Mucosa of stomach (tissue), 1 donor: Measurements from ENCODE around the gene RYR2.

ENCODE experiments used
- H3K27me3 ChIP-seq: one replicate; pipeline ENCODE4 v1.7.0; 2013; ENCODE audit warnings: mild to moderate bottlenecking, low read length; ENCODE audit not compliant: control insufficient read depth, insufficient read depth
- H3K36me3 ChIP-seq: one replicate; pipeline ENCODE4 v1.7.0; 2013; ENCODE audit warnings: low read length; ENCODE audit not compliant: control insufficient read depth, insufficient read depth
- H3K4me1 ChIP-seq: one replicate; pipeline ENCODE4 v1.7.0; 2013; ENCODE audit warnings: mild to moderate bottlenecking, low read length; ENCODE audit not compliant: control insufficient read depth, insufficient read depth
- H3K4me3 ChIP-seq: one replicate; pipeline ENCODE4 v1.7.0; 2013; ENCODE audit warnings: low read length
- H3K9ac ChIP-seq: one replicate; pipeline ENCODE4 v1.7.0; 2013; ENCODE audit warnings: mild to moderate bottlenecking, low read length, moderate library complexity
- H3K9me3 ChIP-seq: one replicate; pipeline ENCODE4 v1.7.0; 2013; ENCODE audit warnings: mild to moderate bottlenecking, low read length, moderate library complexity; ENCODE audit not compliant: control insufficient read depth
- donor health status: Pancreatic carcinoma.

RYR2 gene

DNA sequence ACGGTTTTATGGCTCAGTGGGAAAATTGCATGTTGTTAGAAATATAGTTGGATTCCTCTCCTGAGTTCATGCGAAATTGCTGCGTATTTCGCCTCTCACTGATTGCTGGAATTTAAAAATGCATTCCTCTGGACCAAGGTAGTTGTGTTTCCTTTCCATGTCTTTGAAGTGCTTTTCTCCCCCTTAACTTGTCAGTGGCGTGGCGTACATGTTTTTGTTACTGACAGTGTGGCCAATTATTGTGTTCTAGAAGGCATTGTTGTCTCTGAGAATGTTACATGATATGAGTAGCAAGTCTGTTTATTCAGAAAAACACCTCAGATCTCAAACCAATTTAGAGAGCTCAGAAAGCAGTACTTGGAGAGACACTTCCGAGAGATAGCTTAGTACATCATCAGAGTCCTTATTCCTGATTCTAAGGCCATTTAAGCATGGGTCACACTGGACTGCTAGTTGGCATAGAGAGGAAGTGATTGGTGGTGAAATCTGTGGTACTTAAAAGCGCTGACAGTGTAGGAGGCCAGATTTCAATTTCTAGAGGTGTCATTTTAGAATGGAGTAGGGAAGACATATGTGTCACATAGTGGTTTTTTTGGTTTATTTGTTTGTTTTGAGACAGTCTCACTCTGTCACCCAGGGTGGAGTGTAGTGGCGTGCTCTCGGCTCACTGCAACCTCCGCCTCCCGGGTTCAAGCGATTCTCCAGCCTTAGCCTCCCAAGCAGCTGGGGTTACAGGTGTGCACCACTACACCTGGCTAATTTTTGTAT lies 184.4 kb downstream of the RYR2 start:
- Histone ChIP-seq H3K4me1 (no peaks in the 10 kb centered on the region), H3K36me3 (no peaks in the 10 kb centered on the region), H3K9me3 (no peaks in the 10 kb centered on the region), H3K27me3 (no peaks in the 10 kb centered on the region), H3K4me3 (no peak overlapping the region), H3K9ac (no peak overlapping the region)

DNA sequence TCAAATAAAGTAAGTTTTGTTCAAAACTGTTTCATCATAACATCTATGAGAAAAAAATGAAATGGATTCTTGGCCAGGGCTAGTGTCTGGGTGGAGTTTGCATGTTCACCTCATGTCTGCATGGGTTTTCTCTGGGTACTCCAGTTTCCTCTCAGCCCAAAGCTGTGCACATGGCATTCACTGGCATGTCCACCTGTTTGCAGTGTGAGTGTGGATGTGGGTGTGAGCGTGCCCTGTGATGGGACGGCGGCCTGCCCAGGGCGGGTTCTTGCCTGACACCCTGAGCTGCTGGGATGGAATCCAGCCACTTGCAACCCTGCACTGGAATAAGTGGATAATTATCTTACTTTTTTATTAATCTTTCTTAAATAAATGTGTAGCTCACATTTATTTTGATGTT lies 185.5 kb downstream of the RYR2 start:
- no peak overlapping the region for H3K9ac ChIP-seq
- H3K27me3 ChIP-seq, result no peaks in the 10 kb centered on the region
- no peaks in the 10 kb centered on the region for H3K36me3 ChIP-seq
- no peaks in the 10 kb centered on the region for H3K4me1 ChIP-seq
- H3K9me3 ChIP-seq, result no peaks in the 10 kb centered on the region
- no peak overlapping the region for H3K4me3 ChIP-seq

DNA sequence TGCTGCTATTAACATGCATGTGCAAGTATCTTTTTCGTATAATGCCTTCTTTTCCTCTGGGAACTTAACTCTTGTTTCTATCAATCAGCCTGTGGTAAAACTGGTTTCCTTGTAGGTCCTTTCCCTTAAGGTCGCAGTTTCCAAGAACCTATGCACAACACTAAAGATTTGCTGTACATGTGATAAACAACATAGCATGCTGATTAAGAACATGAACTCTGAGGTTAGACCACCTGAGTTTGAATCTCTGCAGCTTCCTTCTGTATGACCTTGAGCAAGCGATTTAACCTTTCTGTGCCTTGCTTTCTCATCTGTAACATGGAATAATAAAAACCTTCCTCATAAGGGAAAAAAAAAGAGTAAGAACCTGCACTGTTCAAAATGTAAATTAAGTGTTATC lies 186.4 kb downstream of the RYR2 start:
- no peaks in the 10 kb centered on the region for H3K27me3 ChIP-seq
- no peak overlapping the region for H3K9ac ChIP-seq
- no peaks in the 10 kb centered on the region for H3K4me1 ChIP-seq
- H3K9me3 ChIP-seq, result no peaks in the 10 kb centered on the region
- H3K4me3 ChIP-seq, result no peak overlapping the region
- no peaks in the 10 kb centered on the region for H3K36me3 ChIP-seq

DNA sequence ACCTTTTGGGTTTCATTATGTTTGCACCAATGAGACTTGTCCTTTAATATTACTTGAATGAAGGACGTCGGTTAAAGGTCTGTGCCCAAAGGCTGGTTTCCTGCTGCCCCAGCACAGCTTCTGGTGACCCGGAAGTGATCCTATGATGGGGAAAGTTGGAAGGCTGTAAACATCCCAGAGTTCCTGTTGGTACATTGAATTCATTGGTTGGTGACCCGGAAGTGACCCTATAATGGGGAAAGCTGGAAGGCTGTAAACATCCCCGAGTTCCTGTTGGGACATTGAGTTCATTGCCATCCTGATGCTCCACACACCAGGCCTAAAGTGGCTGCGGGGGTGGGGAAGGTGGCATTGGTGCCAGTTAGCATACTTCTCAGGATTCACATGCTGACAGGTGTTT lies 187.3 kb downstream of the RYR2 start:
- Histone ChIP-seq H3K27me3 (no peaks in the 10 kb centered on the region), H3K36me3 (no peaks in the 10 kb centered on the region), H3K4me1 (no peaks in the 10 kb centered on the region)

DNA sequence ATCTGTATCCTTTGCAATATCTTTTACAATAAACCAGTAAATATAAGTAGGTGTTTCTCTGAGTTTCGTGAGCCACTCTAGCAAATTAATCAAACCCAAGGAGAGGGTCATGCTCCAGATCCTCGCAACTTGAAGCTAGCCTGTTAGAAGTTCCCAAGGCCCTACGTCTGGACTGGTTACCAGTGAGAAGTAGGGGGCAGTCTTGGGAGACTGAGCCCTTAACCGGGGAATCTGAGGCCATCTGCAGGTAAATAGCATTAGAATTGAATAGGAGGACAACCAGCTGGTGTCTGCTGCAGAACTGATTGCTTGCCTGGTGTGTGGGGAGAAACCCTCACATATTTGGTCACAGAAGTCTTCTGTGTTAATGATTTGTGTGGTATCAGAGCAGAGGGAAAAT lies 190.5 kb downstream of the RYR2 start:
- Histone ChIP-seq H3K9me3 (no peaks in the 10 kb centered on the region), H3K4me1 (no peaks in the 10 kb centered on the region), H3K9ac (no peak overlapping the region), H3K27me3 (no peaks in the 10 kb centered on the region), H3K36me3 (no peaks in the 10 kb centered on the region), H3K4me3 (no peak overlapping the region)

More for the DNA sequence above, 187.3 kb downstream of the RYR2 start:
- Histone ChIP-seq H3K9ac (no peak overlapping the region), H3K9me3 (no peaks in the 10 kb centered on the region), H3K4me3 (no peak overlapping the region)

DNA sequence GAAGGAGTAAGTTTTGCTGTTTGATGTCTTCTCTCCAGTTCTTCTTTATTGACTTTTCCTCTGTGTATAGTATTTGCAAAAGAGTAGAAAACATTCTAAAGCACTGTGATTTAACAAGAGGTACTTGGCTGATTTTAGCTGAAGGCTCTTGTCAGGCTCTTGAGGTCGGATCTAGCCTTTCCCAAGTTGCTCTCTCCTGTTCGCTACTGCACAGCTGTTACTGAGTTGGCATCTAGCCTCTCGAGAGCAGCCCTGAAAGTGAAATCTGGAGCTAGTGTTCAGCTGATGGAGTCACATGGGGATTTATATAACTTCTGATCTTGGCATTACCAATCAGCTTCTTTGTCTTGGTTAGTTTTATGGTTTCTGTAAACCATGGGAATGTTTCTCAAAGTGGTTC lies 193.1 kb downstream of the RYR2 start:
- H3K9me3 ChIP-seq, result no peaks in the 10 kb centered on the region
- no peaks in the 10 kb centered on the region for H3K4me1 ChIP-seq
- no peak overlapping the region for H3K4me3 ChIP-seq
- no peaks in the 10 kb centered on the region for H3K36me3 ChIP-seq
- H3K9ac ChIP-seq, result no peak overlapping the region
- no peaks in the 10 kb centered on the region for H3K27me3 ChIP-seq

DNA sequence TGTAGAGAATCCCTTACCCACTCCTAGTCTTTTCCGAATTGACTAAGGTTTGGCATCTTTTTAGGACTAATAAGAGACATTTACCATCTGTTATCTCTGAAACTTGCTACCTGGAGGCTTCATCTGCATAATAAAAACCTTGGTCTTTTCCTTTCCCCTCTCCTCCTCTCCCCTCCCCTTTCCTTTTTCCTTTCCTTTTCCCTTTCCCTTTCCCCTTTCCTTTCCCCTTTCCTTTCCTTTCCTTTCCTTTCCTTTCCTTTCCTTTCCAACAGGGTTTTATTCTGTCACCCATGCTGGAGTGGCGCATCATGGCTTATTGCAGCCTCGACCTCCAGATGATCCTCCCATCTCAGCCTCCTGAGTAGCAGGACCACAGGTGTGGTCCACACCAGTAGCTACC lies 195.7 kb downstream of the RYR2 start:
- no peak overlapping the region for H3K9ac ChIP-seq
- H3K9me3 ChIP-seq, result no peaks in the 10 kb centered on the region
- H3K4me3 ChIP-seq, result no peak overlapping the region
- no peaks in the 10 kb centered on the region for H3K27me3 ChIP-seq
- H3K36me3 ChIP-seq, result no peaks in the 10 kb centered on the region
- H3K4me1 ChIP-seq, result no peaks in the 10 kb centered on the region

DNA sequence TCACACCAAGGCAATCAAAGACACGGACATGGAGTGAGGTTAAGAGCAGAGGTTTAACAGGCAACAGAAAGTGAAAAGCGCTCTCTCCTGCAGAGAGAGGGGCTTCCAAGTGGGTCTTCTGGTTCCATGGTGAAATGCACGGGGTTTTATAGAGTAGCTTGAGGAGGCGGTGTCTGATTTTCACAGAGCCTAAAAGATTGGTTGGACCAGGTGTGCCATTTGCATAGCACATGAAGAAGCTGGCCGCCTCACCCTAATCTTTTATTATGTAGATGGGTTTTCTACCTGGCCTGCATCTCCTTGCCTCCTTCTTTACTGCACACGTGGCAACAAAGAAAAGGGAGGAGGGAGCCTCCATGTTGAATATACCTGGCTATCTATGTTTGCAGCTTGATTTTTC lies 197.3 kb downstream of the RYR2 start:
- no peaks in the 10 kb centered on the region for H3K4me1 ChIP-seq
- H3K9me3 ChIP-seq, result no peaks in the 10 kb centered on the region
- H3K27me3 ChIP-seq, result no peaks in the 10 kb centered on the region
- H3K36me3 ChIP-seq, result no peaks in the 10 kb centered on the region
- H3K4me3 ChIP-seq, result no peak overlapping the region
- no peak overlapping the region for H3K9ac ChIP-seq

DNA sequence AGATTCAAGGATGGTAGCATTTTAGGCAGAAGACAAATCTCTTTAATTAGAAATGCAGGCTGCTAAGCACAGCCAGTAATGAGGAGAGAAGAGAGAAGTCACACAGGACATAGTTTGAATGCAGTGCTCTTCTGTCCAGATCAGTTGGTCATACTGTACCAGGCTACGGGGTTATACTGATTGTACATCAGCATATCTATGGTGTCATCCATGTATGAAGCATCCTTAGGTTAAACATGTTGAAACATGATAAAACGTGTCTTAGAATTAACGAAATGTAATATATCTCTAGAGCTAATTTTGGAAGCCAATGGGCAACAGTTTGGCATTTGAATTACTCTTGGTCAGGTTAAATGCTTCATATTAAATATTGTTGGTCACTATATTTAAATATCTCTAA lies 199.1 kb downstream of the RYR2 start:
- H3K9me3 ChIP-seq, result no peaks in the 10 kb centered on the region
- H3K36me3 ChIP-seq, result no peaks in the 10 kb centered on the region
- H3K27me3 ChIP-seq, result no peaks in the 10 kb centered on the region
- no peaks in the 10 kb centered on the region for H3K4me1 ChIP-seq
- H3K9ac ChIP-seq, result no peak overlapping the region
- H3K4me3 ChIP-seq, result no peak overlapping the region

DNA sequence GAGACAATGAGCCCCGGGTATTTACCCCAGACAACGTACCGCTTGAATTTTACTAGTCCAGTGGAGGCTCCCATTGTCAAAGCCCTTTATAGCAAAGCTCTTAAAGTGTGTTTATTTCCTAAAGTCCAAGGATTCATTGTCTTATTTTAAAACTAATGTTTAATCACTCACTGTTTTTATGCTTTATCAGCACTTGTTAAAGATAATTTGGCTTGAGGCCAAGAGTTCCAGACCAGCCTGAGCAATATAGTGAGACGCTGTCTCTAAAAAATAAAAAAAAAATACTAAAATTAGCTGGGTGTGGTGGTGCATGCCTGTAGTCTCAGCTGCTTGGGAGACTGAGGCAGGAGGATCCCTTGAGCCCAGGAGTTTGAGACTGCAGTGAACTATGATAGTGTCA lies 202.8 kb downstream of the RYR2 start:
- H3K9ac ChIP-seq, result no peak overlapping the region
- H3K4me1 ChIP-seq, result no peaks in the 10 kb centered on the region
- no peaks in the 10 kb centered on the region for H3K36me3 ChIP-seq
- no peak overlapping the region for H3K4me3 ChIP-seq
- H3K27me3 ChIP-seq, result no peaks in the 10 kb centered on the region
- no peaks in the 10 kb centered on the region for H3K9me3 ChIP-seq

DNA sequence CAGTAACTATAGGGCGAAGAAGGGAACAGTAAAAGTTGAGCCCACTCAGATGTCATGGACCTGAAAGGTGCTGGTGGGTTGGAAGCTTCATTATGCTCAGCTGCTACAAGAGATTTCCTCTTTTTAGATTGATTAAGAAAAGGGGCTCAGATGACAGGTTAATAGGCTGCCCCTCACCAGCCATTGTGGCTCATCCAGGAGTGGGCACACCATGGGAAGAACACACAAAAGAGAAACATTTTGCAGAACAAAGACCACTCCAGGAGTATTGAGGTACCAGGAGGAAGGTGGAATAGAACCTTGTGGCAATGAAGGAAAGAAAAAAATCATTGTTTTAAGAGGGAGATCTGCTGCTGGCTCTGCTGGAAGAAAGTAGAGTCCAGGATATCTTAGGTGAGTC lies 205.5 kb downstream of the RYR2 start:
- Histone ChIP-seq H3K9ac (no peak overlapping the region), H3K36me3 (no peaks in the 10 kb centered on the region), H3K27me3 (no peaks in the 10 kb centered on the region), H3K4me3 (no peak overlapping the region), H3K9me3 (no peaks in the 10 kb centered on the region), H3K4me1 (no peaks in the 10 kb centered on the region)

DNA sequence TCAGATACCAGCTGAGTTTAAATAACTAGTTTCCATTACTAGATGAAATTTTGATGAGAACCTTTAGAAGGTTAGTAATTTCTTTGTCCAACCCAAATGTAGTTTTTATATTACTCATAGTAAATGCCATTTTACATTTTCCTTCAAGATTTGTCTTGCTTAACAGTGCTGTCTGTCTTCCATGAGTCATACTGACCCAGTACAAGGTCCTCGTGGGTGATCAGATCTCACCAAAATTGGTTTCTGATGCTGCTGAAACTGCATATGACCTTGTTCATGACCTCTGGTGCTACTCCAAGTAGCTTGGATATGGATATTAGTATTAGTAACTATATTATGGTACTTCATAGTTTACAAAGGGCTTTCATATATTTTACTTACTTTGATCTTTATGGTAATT lies 207.1 kb downstream of the RYR2 start:
- no peaks in the 10 kb centered on the region for H3K9me3 ChIP-seq
- H3K27me3 ChIP-seq, result no peaks in the 10 kb centered on the region
- H3K9ac ChIP-seq, result no peak overlapping the region
- H3K36me3 ChIP-seq, result no peaks in the 10 kb centered on the region
- no peaks in the 10 kb centered on the region for H3K4me1 ChIP-seq
- H3K4me3 ChIP-seq, result no peak overlapping the region

DNA sequence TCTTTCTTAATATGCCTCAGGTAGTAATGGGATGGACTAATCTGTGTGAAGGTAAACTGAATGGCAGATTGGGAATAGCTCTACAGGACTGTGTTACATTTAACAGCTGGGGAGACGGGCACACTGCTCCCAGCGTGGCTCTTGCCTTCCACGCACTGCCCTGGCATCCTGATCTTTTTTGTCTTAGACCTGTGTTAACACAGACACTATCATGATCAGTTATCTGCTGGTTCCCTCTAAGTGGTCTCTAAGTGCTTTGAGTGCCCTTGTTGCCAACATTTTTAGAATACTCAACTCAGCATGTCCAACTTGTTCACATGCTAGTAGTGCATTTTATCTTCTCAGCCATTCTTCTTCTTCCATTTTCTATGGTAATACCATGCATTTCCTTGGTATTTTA lies 208.1 kb downstream of the RYR2 start:
- H3K9ac ChIP-seq, result no peak overlapping the region
- no peak overlapping the region for H3K4me3 ChIP-seq
- no peaks in the 10 kb centered on the region for H3K27me3 ChIP-seq
- H3K4me1 ChIP-seq, result no peaks in the 10 kb centered on the region
- no peaks in the 10 kb centered on the region for H3K9me3 ChIP-seq
- no peaks in the 10 kb centered on the region for H3K36me3 ChIP-seq
